ENCODE results near the gene RNFT2.
A peak's percentile ranks its signal among the peaks of the same experiment; 100 is the strongest.

RNFT2 gene

GRCh38 chr12:116737774-116738657 lies at the start of gene RNFT2, which contains the start of gene SPRING1:
Gene RNFT2 (plus strand): TSS chr12:116738315. CDS start chr12:116740498, 2,183 bp downstream.
Gene SPRING1 (minus strand): TSS chr12:116738069. CDS start chr12:116737900, 169 bp downstream.
- DNase-seq (ENCODE audit: low read depth, low spot score), result peak; percentile 100

- DNase-seq (ENCODE audit: low read depth, low spot score), result no peak
These were observed 48.6 kb upstream of the RNFT2 start for GRCh38 chr12:116689521-116689920.

GRCh38 chr12:116689979-116690744 lies 48.0 kb upstream of the RNFT2 start:
- DNase-seq (ENCODE audit: low read depth, low spot score), result no peak

- no peak for DNase-seq (ENCODE audit: low read depth, low spot score)
These were observed 46.9 kb upstream of the RNFT2 start for GRCh38 chr12:116691205-116691604.

- no peak for DNase-seq (ENCODE audit: low read depth, low spot score)
These were observed 46.5 kb upstream of the RNFT2 start for GRCh38 chr12:116691636-116692035.

- DNase-seq (ENCODE audit: low read depth, low spot score), result no peak
These were observed 45.5 kb upstream of the RNFT2 start for GRCh38 chr12:116692605-116693004.

GRCh38 chr12:116693286-116694227 lies 44.6 kb upstream of the RNFT2 start:
- DNase-seq (ENCODE audit: low read depth, low spot score), result peak; percentile 26

GRCh38 chr12:116694653-116695463 lies 43.3 kb upstream of the RNFT2 start:
- DNase-seq (ENCODE audit: low read depth, low spot score), result no peak

GRCh38 chr12:116695464-116695725 lies 42.7 kb upstream of the RNFT2 start:
- no peak for DNase-seq (ENCODE audit: low read depth, low spot score)

GRCh38 chr12:116697305-116697704 lies 40.8 kb upstream of the RNFT2 start:
- DNase-seq (ENCODE audit: low read depth, low spot score), result peak; percentile 18

GRCh38 chr12:116697716-116698115 lies 40.4 kb upstream of the RNFT2 start:
- DNase-seq (ENCODE audit: low read depth, low spot score), result no peak

GRCh38 chr12:116698116-116698515 lies 40.0 kb upstream of the RNFT2 start:
- no peak for DNase-seq (ENCODE audit: low read depth, low spot score)

- DNase-seq (ENCODE audit: low read depth, low spot score), result no peak
These were observed 39.5 kb upstream of the RNFT2 start for GRCh38 chr12:116698554-116699075.

- DNase-seq (ENCODE audit: low read depth, low spot score), result no peak
These were observed 38.0 kb upstream of the RNFT2 start for GRCh38 chr12:116700066-116700465.

- no peak for DNase-seq (ENCODE audit: low read depth, low spot score)
These were observed 36.7 kb upstream of the RNFT2 start for GRCh38 chr12:116701432-116701831.

- DNase-seq (ENCODE audit: low read depth, low spot score), result peak; percentile 77
These were observed 34.8 kb upstream of the RNFT2 start for GRCh38 chr12:116703214-116703795.

- no peak for DNase-seq (ENCODE audit: low read depth, low spot score)
These were observed 30.4 kb upstream of the RNFT2 start for GRCh38 chr12:116707751-116708150.

- peak; percentile 78 for DNase-seq (ENCODE audit: low read depth, low spot score)
These were observed 29.0 kb upstream of the RNFT2 start for GRCh38 chr12:116708826-116709756.

- no peak for DNase-seq (ENCODE audit: low read depth, low spot score)
These were observed 28.3 kb upstream of the RNFT2 start for GRCh38 chr12:116709768-116710167.
